C4-2B (cell line): Measurements from ENCODE around the gene TLE7.

Experiments
- H3K27ac ChIP-seq: fragments of 450-650 bp; 2 replicates; pipeline ENCODE4 v1.5.1; 2017
- ZFX ChIP-seq: fragments of 450-650 bp; IDR thresholded peaks from 2 replicates; pipeline ENCODE4 v1.6.1; 2017
- TF ChIP-seq, protein P1 (sequence below): fragments of 450-650 bp; conservative IDR thresholded peaks from 2 replicates; pipeline ENCODE4 v1.5.1; 2017; ENCODE audit warnings: mild to moderate bottlenecking

Gene TLE7

DNA sequence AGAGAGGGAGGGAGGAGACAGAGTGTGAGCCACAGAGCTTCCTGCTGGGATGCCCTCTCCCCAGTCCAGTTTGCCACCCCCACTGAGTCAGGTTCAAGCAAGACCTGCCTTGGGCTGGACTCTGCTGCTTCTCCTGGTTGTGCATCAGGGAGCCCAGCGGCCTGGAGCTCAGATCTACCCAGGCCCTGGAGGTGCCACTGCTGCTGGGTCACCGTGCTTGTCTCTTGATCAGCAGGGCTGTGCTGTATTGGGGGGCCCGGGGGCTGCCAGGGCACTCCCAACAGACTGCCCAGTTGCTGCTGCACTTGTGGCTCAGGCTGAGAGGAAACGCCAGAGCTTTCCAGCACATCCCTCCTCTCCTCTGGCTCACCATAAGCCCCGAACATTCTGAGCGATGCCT lies 8.9 kb downstream of the TLE7 start:
- H3K27ac ChIP-seq = no peak overlapping the region
- TF ChIP-seq, protein P1, sequence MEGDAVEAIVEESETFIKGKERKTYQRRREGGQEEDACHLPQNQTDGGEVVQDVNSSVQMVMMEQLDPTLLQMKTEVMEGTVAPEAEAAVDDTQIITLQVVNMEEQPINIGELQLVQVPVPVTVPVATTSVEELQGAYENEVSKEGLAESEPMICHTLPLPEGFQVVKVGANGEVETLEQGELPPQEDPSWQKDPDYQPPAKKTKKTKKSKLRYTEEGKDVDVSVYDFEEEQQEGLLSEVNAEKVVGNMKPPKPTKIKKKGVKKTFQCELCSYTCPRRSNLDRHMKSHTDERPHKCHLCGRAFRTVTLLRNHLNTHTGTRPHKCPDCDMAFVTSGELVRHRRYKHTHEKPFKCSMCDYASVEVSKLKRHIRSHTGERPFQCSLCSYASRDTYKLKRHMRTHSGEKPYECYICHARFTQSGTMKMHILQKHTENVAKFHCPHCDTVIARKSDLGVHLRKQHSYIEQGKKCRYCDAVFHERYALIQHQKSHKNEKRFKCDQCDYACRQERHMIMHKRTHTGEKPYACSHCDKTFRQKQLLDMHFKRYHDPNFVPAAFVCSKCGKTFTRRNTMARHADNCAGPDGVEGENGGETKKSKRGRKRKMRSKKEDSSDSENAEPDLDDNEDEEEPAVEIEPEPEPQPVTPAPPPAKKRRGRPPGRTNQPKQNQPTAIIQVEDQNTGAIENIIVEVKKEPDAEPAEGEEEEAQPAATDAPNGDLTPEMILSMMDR = no peak

DNA sequence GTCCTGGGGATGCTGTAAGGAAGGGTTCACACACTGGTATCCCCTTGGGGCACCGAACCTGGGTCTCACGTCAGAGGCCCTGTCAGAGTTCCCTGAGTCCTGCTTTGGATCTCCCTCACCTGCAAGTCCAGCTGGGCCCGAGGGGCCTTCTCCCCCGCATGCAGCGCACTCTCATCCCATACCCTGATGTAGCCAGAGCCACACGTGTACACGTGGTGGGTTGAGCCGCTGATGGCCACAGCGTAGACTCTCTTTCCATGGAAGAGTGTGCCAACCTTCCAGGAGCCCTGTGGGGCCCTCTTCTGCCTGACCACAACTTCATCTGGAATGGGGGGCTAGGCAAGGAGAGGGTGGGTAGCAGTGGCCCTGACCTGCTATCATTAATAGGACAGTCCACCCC lies 9.9 kb downstream of the TLE7 start:
- H3K27ac ChIP-seq = no peak overlapping the region
- TF ChIP-seq, protein P1 = no peak

- H3K27ac ChIP-seq = no peak overlapping the region
- no peak for TF ChIP-seq ZFX
- TF ChIP-seq, protein P1 = no peak
These were observed 10.7 kb downstream of the TLE7 start for GRCh38 chr16:71431176-71431575.

- no peak overlapping the region for H3K27ac ChIP-seq
- no peak for TF ChIP-seq ZFX
- TF ChIP-seq, protein P1 = no peak
These were observed 11.1 kb downstream of the TLE7 start for GRCh38 chr16:71430744-71431143.

- no peak overlapping the region for H3K27ac ChIP-seq
- TF ChIP-seq, protein P1 = no peak
- TF ChIP-seq ZFX = no peak
These were observed 12.3 kb downstream of the TLE7 start for GRCh38 chr16:71429581-71429980.

- TF ChIP-seq, protein P1 = no peak
- TF ChIP-seq ZFX = no peak
- H3K27ac ChIP-seq = no peak overlapping the region
These were observed 13.0 kb downstream of the TLE7 start for GRCh38 chr16:71428883-71429282.

GRCh38 chr16:71428385-71428784 lies 13.5 kb downstream of the TLE7 start:
- TF ChIP-seq ZFX = no peak
- TF ChIP-seq, protein P1 = no peak
- H3K27ac ChIP-seq = no peak overlapping the region
